K562 (cell line): ENCODE measurements around the gene KRTAP4-16.

Source experiments
- CTCF ChIP-seq, 3 experiments: IDR thresholded peaks in 2 of 3; conservative IDR thresholded peaks in 1 of 3; 2 replicates each; pipeline ENCODE4 v1.5.1; 2011 to 2012; ENCODE audit warnings: low read length in 3 of 3, mild to moderate bottlenecking in 3 of 3, control low read depth in 2 of 3, improper control_type of control experiment in 1 of 3, inconsistent platforms in 1 of 3, low read depth in 1 of 3, mixed read lengths in 1 of 3, moderate library complexity in 1 of 3; ENCODE audit not compliant: insufficient read depth in 2 of 3
- E2F4 ChIP-seq: sonication (generic); formaldehyde crosslinking; IDR thresholded peaks from 2 replicates; pipeline ENCODE4 v1.8.0; 2022; ENCODE audit warnings: mild to moderate bottlenecking, low read depth, missing genetic modification reagents
- E4F1 ChIP-seq: fragments of 250-450 bp; sonication (Bioruptor Pico); IDR thresholded peaks from 2 replicates; pipeline ENCODE4 v1.5.0; 2021; ENCODE audit warnings: mild to moderate bottlenecking, borderline replicate concordance
- FIP1L1 ChIP-seq: fragments of 200-400 bp; formaldehyde crosslinking; IDR thresholded peaks from 2 replicates; pipeline ENCODE4 v1.6.1; 2018; ENCODE audit warnings: mild to moderate bottlenecking, low read depth, low read length; ENCODE audit not compliant: poor library complexity, severe bottlenecking
- FOXA3 ChIP-seq, 2 experiments: fragments of 450-650 bp in 1 of 2; sonication (generic) in 1 of 2; formaldehyde crosslinking; IDR thresholded peaks in 1 of 2; conservative IDR thresholded peaks in 1 of 2; 2 replicates each; pipeline versions ENCODE4 v1.4.0 to v1.8.0; 2020 to 2022; ENCODE audit warnings: mild to moderate bottlenecking in 2 of 2, missing genetic modification reagents in 1 of 2
- MCM3 ChIP-seq: fragments of 450-650 bp; IDR thresholded peaks from 2 replicates; pipeline ENCODE4 v1.6.1; 2016
- THRA ChIP-seq: fragments of 450-650 bp; IDR thresholded peaks from 2 replicates; pipeline ENCODE4 v1.6.1; 2017; ENCODE audit warnings: mild to moderate bottlenecking, moderate library complexity
- ZBTB26 ChIP-seq: fragments of 450-650 bp; formaldehyde crosslinking; IDR thresholded peaks from 2 replicates; pipeline ENCODE4 v1.4.0; 2022; ENCODE audit warnings: missing genetic modification characterization

- TF ChIP-seq FIP1L1 (no peak), E4F1 (CRISPR knock-in tag) (no peak), MCM3 (no peak), FOXA3 (CRISPR knock-in tag; conservative IDR thresholded peaks at IDR 0.05 in 1 of 2, IDR thresholded peaks at IDR 0.05 in 1 of 2) (no peak), THRA (no peak), E2F4 (CRISPR knock-in tag) (no peak), CTCF (IDR thresholded peaks at IDR 0.05 in 2 of 3, conservative IDR thresholded peaks at IDR 0.05 in 1 of 3; ENCODE audit: insufficient read depth in 2 of 3, low read depth in 1 of 3, low read length in 3 of 3) (no peak), ZBTB26 (CRISPR knock-in tag) (no peak)
Measured at GRCh38 chr17:41082626-41083025, 19.4 kb downstream of the KRTAP4-16 start.
